ENCODE data around the gene SYNDIG1.

Gene SYNDIG1

DNA sequence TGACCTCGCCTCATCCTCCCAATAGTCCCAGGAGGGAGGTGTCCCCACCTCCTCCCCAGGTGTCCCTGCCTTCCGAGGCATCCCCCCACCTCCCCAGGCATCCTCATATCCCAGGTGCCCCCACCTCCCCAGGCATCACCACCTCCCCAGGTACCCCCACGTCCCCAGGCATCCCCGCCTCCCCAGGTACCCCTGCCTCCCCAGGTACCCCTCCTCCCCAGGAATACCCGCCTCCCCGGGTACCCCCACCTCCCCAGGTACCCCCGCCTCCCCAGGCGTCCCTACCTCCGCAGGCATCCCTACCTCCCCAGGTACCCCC is 198.9 kb downstream of the SYNDIG1 start:
- in situ Hi-C loops (cut with HindIII; ENCODE audit: low pct_unique_long_range_greater_than_20kb, low sequenced_read_pairs), result no loop called here
- TF ChIP-seq JUND (IDR thresholded peaks at IDR 0.05; ENCODE audit: low read depth), result no peak
- no peak for DNase-seq (ENCODE audit: low read depth in 1 of 2, low spot score in 1 of 2)

DNA sequence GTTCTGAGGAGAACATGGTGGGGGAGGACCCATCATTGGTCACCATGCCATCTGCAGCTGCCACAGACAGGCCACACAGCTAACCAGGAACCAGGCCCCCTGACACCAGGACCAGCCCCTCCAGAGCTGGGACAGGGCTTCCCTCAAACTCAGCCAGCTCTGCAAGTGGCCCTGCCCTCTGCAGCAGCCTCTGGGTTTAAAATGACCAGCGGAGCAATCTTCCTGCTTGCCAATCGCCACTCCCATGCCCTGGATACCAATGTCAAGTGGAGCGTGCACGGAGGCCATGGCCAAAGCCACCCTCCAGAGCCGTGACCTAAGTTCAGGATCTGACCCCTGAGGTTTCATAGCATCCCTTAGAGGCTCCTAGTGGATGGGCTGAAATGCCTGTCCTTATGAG is 199.4 kb downstream of the SYNDIG1 start:
- TF ChIP-seq JUND (IDR thresholded peaks at IDR 0.05; ENCODE audit: low read depth), result no peak
- in situ Hi-C loops (cut with HindIII; ENCODE audit: low pct_unique_long_range_greater_than_20kb, low sequenced_read_pairs), result no loop called here
- no peak for DNase-seq (ENCODE audit: low read depth in 1 of 2, low spot score in 1 of 2)

DNA sequence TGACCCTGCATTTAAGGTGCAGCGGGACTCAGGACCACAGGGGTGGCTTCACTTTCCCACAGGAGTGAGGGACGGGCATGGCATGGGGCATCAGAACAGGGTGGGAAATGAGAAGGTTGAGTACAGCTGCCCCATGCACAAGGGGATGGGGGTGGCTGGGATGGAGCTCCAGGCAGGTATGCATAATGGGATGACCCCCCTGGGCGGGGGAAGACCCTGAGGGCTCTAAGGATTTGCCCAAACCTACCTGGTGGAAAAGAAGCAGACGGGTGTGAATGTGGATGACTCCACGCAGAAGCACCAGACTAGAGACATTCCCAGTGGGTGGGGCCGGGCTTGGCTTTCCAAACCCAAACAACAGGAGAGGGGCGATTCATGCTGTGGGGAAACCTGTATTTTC is 200.3 kb downstream of the SYNDIG1 start:
- DNase-seq (ENCODE audit: low read depth in 1 of 2, low spot score in 1 of 2), result no peak
- in situ Hi-C loops (cut with HindIII; ENCODE audit: low pct_unique_long_range_greater_than_20kb, low sequenced_read_pairs), result no loop called here

DNA sequence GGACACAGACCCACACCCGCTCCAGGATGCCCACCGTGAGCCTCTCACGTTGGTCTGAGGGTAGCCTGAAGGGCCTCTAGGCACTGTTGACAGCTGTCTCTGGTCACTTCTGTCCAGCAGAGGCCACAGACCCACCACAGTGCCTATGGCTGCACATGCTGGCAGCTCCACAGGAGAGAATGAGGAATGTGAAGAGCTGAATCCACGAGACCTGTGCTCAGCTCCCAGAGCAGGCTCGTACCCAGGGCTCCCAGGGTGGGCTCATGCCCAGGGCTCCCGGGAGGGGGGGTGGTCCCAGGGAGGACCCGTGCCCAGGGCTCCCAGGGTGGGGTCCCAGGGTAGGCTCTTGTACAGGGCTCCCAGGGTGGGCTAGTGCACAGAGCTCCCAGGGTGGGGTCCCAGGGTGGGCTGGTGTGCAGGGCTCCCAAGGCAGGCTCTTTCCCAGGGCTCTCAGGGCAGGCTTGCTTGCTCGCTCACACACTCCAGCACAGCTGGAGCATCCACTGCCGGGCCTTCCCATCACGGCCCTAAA is 201.0 kb downstream of the SYNDIG1 start:
- TF ChIP-seq JUND (IDR thresholded peaks at IDR 0.05; ENCODE audit: low read depth), result no peak
- no peak for DNase-seq (ENCODE audit: low read depth in 1 of 2, low spot score in 1 of 2)
- in situ Hi-C loops (cut with HindIII; ENCODE audit: low pct_unique_long_range_greater_than_20kb, low sequenced_read_pairs), result no loop called here

More for the DNA sequence above, 200.3 kb downstream of the SYNDIG1 start:
- no peak for TF ChIP-seq JUND (IDR thresholded peaks at IDR 0.05; ENCODE audit: low read depth)

DNA sequence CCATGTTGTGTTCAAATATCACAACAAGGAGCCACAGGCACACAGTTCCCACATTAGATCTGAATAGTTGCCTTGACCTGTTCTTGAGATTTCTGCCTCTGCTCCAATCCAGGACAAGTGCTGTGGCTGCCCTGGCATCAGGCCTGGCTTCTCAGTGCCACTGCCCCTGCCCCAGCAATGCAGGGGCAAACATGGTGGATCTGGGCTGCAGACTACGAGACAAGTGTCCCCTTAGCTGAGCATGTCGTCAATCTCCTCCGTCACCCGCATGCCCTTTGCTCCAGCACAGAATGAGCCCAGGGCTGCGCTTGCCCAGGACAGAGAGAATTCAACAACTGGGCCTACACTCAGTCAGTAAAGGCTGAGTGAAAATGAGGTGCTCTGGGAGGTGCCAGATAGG is 201.6 kb downstream of the SYNDIG1 start:
- no peak for TF ChIP-seq JUND (IDR thresholded peaks at IDR 0.05; ENCODE audit: low read depth)
- DNase-seq (ENCODE audit: low read depth in 1 of 2, low spot score in 1 of 2), result no peak
- in situ Hi-C loops (cut with HindIII; ENCODE audit: low pct_unique_long_range_greater_than_20kb, low sequenced_read_pairs), result no loop called here

DNA sequence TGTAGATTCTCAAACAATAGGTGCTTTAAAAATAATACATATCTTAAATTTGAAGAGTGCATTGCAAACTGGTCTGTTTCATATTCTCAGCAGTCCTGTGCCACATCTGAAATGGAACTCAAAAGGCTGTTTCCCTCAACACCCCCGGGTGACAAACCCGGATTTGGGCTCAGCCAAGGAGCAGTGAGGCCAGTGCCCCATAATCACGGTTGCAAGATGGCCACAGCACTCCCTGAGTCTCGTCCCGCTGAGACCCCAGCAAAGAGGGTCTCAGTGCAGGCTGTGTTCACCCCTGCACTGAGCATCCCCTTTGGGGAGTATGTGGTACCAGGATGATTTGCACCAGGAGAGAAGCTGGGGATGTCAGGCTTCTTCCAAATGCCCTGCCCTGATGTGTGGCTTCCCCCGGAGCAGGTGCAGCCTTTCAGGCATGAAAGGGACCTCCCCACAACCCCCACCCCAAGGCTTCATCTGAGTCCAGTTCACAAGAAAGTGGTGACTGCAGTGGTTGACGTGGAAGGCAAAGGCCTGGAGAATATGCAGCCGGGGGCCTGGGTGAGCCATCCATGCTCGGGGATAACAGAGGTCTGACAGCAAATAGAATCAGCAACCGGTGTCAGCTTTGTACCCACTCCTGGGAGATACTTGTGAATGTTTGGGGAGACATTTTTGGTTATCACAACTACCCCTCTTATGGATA is 202.9 kb downstream of the SYNDIG1 start:
- in situ Hi-C loops (cut with HindIII; ENCODE audit: low pct_unique_long_range_greater_than_20kb, low sequenced_read_pairs), result no loop called here
- no peak for DNase-seq (ENCODE audit: low read depth in 1 of 2, low spot score in 1 of 2)
- TF ChIP-seq JUND (IDR thresholded peaks at IDR 0.05; ENCODE audit: low read depth), result no peak

DNA sequence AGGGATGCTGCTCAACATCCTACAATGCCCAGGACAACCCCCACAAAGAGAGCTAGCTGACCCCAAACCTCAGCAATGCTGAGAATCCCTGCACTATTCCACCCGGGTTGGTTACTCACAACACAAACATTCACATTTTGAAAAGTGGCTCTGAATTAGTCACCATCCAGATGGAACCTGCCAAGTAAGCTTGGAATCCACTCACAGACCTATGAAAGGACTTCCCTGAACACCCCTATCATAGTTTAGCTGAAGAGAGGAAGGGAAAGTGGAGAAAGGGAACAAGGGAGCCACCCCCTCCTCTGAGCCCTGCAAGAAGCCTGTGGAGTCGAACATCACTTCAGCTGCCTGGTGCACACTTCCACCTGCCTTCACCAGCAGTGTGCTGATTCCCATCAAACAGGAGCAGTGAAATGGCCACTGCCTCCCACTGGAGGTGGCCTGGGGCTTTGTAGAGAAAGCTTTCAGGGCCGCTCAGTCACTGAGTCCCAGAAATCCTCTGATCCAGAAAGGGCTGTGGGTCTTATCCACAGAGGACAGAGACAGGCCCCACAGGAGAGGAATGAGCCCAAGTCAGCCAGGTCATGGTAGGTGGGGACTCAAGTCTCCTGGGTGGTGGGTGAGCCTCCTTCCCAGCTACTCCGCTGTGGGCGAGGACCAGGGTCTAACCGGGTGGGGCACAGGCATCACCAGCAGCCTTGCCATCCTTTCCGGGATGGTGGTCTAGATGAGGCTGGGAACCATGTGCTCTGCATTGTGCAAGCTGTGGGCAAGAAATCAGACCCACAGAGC is 203.7 kb downstream of the SYNDIG1 start:
- no peak for TF ChIP-seq JUND (IDR thresholded peaks at IDR 0.05; ENCODE audit: low read depth)
- in situ Hi-C loops (cut with HindIII; ENCODE audit: low pct_unique_long_range_greater_than_20kb, low sequenced_read_pairs), result no loop called here
- no peak for DNase-seq (ENCODE audit: low read depth in 1 of 2, low spot score in 1 of 2)

DNA sequence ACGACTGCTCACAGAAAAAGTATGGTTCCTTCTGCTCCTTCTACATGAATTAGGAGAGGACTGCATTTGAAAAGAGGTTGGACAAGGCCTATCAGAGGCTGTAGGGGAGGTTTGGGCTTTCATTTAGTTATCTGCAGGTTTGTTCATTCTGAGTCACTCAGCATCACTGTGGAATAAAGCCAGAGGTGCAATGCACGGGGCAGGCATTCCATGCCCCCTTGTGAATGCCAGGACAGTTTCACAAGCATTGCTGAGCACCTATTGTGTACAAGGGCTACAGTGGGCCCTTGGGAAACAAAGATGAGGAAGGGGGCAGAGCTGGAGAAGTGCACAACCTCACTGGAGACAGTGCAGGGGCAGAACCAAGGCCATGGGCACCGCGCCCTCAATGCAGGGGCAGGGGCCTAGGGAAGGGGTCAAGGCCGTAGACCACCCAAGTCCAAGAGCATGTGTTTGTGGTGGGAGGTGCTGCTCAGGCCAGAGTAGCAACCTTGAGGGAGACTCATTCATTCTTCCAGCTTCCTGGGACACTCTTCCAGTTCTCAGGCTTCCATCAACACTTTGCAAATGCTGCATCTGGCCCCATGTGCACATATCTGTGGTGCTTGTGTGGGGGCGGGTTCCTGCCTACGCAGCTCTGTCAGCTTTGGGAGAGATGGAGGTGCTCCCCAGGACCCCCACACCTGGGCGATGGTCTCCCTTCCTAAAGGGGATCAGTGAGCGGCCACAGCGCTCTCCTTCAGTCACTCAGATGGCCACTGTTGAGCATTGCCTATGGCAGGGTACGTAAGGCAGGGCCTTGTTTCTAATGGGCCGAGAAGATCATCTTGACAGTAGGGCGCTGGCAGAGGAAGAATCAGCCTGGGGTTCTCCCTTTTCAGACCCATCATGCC is 204.5 kb downstream of the SYNDIG1 start:
- in situ Hi-C loops (cut with HindIII; ENCODE audit: low pct_unique_long_range_greater_than_20kb, low sequenced_read_pairs), result no loop called here
- DNase-seq (ENCODE audit: low read depth in 1 of 2, low spot score in 1 of 2), result no peak
- no peak for TF ChIP-seq JUND (IDR thresholded peaks at IDR 0.05; ENCODE audit: low read depth)

DNA sequence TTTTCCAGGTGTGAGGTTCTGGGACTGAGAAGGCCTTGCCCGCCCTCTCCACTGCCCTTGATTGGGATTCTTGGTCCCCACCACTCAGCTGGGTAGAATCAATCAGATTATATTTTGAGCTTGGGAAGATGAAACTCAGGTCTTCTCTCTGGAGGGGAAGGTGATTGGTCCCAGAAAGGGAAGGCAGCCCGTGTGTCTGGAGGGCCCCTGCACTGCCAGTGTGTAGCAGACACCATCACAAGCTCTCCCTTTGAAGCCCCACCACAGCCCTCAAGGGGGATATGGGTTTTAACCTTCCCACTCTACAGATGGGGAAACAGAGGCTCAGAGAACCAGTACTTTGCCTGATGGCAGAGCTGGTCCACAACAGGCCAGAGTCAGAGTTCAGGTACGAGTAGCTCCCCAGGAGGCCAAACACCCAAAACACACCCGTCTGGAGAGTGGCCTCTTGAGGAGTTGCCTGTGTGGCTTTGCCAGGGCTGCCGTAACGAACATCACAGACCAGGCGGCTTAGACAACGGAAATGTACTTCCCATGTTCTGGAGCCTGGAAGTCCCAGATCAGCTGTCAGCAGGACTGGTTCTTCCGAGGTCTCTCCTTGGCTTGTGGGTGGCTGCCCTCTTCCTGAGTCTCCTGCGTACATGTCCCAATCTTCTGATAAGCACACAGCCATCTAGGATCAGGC is 205.6 kb downstream of the SYNDIG1 start:
- in situ Hi-C loops (cut with HindIII; ENCODE audit: low pct_unique_long_range_greater_than_20kb, low sequenced_read_pairs), result no loop called here
- DNase-seq (ENCODE audit: low read depth in 1 of 2, low spot score in 1 of 2), result no peak
- TF ChIP-seq JUND (IDR thresholded peaks at IDR 0.05; ENCODE audit: low read depth), result no peak

DNA sequence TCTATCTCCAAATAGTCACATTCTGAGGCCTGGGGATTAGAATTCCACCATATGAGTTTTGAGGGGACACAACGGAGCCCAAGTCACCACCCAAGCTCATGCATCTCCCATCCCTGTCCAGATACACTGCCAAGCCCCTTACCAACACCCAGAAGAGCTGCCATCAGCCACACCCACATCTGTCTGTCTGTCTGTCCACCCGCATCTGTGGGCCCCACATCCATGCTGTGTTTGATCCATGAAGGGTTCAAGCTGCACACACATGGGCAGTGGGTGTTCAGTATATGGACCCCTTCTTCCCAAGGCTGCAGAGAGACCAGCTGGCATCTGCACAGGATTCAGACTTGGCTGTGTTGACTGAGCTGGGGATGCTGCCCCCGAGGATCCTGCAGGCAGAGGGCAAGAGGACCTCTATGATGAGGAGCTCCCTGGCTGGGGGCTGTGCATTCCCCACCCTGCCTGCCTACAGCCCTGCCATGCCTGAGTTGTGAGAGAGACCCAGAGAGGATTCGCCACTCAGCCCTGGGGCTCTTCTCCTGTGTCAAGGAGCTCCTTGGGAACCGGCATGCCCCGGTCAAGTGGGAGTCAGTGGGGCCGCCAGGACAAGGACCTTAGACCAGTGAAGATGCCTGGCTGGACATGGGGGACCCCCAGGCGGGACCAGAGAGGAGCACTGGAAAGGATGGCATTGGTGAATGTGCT is 206.4 kb downstream of the SYNDIG1 start:
- no peak for TF ChIP-seq JUND (IDR thresholded peaks at IDR 0.05; ENCODE audit: low read depth)
- in situ Hi-C loops (cut with HindIII; ENCODE audit: low pct_unique_long_range_greater_than_20kb, low sequenced_read_pairs), result no loop called here
- no peak for DNase-seq (ENCODE audit: low read depth in 1 of 2, low spot score in 1 of 2)

DNA sequence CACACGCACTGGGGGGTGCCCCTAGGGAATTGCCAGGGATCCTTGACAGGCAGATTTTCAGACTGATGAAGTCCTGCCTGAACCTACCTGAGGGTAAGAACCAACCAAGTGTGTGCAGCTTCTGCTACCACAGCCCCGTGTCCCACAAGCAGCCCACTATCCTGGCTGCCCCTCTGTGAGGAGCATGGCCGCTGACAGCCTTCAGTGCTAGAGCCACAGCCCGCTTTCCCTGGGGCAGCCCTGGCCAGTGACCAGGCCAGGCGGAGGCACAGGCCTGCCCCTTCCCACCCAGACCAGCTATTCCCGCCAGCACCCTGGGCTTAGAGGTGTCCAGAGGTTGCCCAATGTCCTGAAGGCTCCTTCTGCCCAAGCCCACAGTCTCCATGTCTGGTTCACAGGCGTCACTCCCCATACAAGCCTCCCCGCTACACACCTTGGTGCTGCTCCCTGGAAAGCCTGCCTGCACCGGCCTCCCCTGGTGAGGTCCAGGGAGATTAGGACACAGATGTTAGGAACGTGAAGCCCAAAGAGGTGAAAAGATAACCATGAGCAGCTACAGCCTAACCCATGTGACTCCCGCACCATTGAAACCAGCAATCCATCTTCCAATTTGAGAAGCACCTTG is 207.0 kb downstream of the SYNDIG1 start:
- TF ChIP-seq JUND (IDR thresholded peaks at IDR 0.05; ENCODE audit: low read depth), result no peak
- in situ Hi-C loops (cut with HindIII; ENCODE audit: low pct_unique_long_range_greater_than_20kb, low sequenced_read_pairs), result no loop called here

More for the DNA sequence above, 207.0 kb downstream of the SYNDIG1 start:
- DNase-seq (ENCODE audit: low read depth in 1 of 2, low spot score in 1 of 2), result no peak

Data from T47D (cell line).